Keratinocyte (primary cell): ENCODE measurements around the gene MESD.

Experiments used
- EZH2 ChIP-seq: IDR thresholded peaks from one replicate; pipeline ENCODE4 v1.6.1; 2012; ENCODE audit warnings: inconsistent platforms, mild to moderate bottlenecking, low read length, moderate library complexity
- TF ChIP-seq, protein P1 (sequence below), 3 experiments: IDR thresholded peaks in 1 of 3; conservative IDR thresholded peaks in 1 of 3; optimal IDR thresholded peaks in 1 of 3; 2 replicates in 2 of 3; 3 replicates in 1 of 3; pipeline versions ENCODE3 to v1.5.1; 2011; ENCODE audit warnings: low read length in 3 of 3, mild to moderate bottlenecking in 3 of 3, moderate library complexity in 2 of 3, control low read depth in 1 of 3, inconsistent platforms in 1 of 3; ENCODE audit not compliant: insufficient read depth in 2 of 3; ENCODE audit errors: extremely low read depth in 1 of 3

GRCh38 chr15:80982205-80982604, 7.4 kb downstream of the MESD start:
- TF ChIP-seq, protein P1, sequence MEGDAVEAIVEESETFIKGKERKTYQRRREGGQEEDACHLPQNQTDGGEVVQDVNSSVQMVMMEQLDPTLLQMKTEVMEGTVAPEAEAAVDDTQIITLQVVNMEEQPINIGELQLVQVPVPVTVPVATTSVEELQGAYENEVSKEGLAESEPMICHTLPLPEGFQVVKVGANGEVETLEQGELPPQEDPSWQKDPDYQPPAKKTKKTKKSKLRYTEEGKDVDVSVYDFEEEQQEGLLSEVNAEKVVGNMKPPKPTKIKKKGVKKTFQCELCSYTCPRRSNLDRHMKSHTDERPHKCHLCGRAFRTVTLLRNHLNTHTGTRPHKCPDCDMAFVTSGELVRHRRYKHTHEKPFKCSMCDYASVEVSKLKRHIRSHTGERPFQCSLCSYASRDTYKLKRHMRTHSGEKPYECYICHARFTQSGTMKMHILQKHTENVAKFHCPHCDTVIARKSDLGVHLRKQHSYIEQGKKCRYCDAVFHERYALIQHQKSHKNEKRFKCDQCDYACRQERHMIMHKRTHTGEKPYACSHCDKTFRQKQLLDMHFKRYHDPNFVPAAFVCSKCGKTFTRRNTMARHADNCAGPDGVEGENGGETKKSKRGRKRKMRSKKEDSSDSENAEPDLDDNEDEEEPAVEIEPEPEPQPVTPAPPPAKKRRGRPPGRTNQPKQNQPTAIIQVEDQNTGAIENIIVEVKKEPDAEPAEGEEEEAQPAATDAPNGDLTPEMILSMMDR (optimal IDR thresholded peaks at IDR 0.05 in 1 of 3, IDR thresholded peaks at IDR 0.05 in 1 of 3, conservative IDR thresholded peaks at IDR 0.05 in 1 of 3; ENCODE audit: extremely low read depth in 1 of 3, insufficient read depth in 2 of 3, low read length in 3 of 3) = no peak
- no peak for TF ChIP-seq EZH2
